Activated CD8-positive, alpha-beta memory T cell treated with anti-CD3 and anti-CD28 coated beads for 24 hours (primary cell): ENCODE measurements around the gene WDR62.
A peak's percentile ranks its signal among the peaks of the same experiment; 100 is the strongest.
"Not testable (repeated sequence)": the region's sequence is repeated elsewhere in the genome, so short reads cannot be mapped to it uniquely, and the experiment has no call there.

ENCODE experiments used
- DNase-seq: peaks from one replicate; pipeline ENCODE4 v3.0.0-alpha.2; 2020

Gene WDR62

DNA sequence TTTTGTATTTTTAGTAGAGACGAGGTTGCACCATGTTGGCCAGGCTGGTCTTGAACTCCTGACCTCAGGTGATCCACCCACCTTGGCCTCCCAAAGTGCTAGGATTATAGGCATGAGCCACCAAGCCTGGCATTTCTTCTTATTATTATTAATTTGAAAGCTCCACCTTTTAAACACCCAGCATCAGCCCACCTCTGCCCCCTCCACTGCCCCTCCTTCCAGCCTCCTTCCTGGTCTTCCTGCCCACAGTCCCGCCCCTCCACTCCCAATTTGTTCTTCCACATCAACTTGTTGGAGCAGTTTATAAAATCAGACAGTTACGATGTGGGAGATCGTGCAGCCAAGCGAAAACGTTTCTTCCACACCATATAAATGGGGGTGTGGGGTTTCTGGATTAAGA is 14.2 kb upstream of the WDR62 start:
- DNase-seq: no peak

DNA sequence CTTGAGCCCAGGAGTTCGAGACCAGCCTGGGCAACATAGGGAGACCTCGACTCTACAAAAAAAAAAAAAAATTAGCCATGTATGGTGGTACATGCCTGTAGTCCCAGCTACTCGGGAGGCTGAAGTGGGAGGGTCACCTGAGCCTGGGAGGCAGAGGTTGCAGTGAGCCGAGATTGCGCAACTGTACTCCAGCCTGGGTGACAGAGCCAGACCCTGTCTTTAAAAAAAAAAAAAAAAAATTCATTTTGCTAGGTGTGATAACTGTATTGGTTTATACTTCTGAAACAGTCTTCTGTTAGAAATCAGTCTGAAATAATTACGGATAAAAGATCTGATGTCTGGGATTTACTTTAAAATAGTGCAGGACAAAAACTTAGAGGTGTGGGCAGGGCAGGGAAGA is 13.6 kb upstream of the WDR62 start:
- not testable (repeated sequence) for DNase-seq

GRCh38 chr19:36041831-36042230 is 12.9 kb upstream of the WDR62 start:
- no peak for DNase-seq

DNA sequence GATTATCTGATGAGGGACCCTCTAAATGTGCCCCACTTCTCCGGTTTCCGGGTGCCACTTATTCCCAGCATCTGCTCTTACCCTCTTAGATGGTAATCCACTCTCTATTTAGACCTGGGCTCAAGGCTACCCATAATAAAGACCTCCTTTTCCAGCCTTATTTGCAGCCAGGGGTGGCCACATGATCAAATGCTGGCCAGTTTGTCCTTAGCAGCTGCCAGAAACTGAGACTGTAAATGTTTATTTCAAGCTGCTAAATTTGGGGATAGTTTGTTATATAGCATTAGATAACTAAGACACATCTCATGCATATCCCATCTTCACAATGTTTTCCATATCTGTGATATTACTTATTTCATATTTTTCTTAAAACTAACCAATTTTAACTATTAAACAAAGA is 10.7 kb upstream of the WDR62 start:
- no peak for DNase-seq

DNA sequence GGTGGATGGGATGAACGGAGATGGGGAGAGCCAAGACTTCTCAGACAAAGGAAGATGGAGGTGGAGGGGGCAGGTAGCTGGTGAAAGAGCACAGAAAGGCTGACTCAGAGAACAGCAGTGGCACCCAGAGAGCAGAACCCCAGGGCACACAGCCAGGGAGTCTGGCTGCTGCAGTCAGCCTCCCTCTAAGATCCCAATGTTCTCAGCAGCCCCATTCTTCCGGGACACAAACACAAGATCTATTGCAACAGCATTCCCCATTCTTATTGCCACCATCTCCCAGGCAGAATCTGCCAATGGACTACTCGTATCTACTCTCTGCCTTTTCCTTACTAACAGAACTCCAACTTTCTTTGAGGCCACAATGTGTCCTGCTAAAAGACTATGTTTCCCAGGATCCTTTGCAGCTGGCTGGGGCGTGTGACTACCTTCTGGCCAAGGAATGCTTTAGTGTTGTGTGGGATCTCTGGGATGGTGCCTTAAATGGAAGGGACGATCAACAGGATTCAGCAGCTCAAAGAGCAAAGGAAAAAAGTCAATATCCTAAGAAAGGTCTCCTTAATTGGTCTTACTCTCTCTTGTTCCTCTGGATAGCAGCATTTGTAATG is 8.2 kb upstream of the WDR62 start:
- DNase-seq: no peak

GRCh38 chr19:36047835-36048234 is 6.9 kb upstream of the WDR62 start:
- DNase-seq: no peak

- DNase-seq: no peak
Measured at GRCh38 chr19:36049080-36049698, 5.5 kb upstream of the WDR62 start.

DNA sequence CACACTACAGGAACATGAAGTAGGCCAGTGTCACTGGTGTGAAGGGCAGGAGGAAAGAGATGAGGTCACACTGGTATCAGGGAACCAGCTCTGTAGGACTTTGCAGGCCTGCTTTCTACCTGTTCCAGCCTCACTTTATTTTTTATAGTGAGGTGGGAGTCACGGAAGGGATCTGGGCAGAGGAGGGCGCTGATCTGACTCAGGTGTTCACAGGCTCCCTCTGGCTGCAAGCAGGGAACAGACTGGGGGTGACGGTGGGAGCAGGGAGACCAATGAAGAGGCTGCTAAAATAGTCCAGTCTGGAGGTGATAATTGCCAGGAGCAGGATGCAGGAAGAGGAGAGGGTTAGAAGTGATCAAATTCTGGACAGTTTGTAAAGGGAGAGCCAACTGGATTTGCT is 3.5 kb upstream of the WDR62 start:
- no peak for DNase-seq

DNA sequence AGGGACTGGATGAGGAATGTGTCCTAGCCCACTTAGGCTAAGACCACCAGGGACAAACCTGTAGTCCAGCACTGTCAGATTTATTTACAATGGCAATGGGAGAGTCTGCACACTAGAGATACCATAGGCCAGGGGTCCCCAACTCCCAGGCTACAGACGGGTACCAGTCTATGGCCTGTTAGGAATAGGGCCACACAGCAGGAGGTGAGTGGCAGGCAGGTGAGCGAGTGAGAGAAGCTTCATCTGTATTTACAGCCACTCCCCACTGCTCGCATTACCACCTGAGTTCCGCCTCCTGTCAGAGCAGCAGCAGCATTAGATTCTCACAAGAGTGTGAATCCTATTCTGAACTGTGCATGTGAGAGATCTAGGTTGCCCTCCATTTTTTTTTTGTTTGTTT is 3.1 kb upstream of the WDR62 start:
- no peak for DNase-seq

DNA sequence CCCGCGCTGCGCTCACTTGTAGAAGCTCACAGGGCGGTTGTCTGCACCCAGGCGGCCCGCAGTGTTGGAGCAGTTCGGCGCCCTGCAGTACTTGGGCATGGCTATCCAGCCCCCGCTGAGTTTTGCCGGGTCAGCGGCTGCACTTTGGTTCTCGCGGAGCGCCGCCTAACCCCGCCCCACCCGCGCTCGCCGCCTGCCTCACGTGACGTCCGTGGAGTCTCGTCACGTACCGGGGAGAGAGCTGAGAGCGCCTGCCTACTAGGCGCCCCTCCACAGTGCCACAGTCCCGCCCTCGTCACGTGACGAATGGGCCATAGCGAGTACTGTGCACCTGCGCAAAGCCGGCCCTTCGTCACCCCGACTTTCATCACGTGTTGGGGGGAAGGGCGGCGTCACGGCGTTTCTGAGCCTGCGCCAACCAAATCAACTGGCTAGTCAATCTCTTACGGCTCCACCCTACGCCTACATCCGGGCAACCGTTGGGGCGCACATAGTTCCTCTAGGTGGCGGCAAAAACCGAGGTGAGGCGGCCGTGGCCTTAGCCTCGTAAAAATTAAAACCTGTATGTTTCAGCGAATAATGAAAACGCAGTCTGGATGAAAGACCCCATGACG is 471 bp upstream of the WDR62 start, which contains the start of gene THAP8:
TSS of gene THAP8 (minus strand) at position 167 of the 614 bp plus-strand sequence. CDS start at position 99, 68 bp downstream.
- peak; percentile 99 for DNase-seq

GRCh38 chr19:36058481-36059179 is 3.9 kb downstream of the WDR62 start:
- no peak for DNase-seq

- DNase-seq: no peak
Measured at GRCh38 chr19:36059180-36059910, 4.6 kb downstream of the WDR62 start.

- no peak for DNase-seq
Measured at GRCh38 chr19:36060430-36060829, 5.7 kb downstream of the WDR62 start.

GRCh38 chr19:36061367-36061766 is 6.7 kb downstream of the WDR62 start:
- no peak for DNase-seq

DNA sequence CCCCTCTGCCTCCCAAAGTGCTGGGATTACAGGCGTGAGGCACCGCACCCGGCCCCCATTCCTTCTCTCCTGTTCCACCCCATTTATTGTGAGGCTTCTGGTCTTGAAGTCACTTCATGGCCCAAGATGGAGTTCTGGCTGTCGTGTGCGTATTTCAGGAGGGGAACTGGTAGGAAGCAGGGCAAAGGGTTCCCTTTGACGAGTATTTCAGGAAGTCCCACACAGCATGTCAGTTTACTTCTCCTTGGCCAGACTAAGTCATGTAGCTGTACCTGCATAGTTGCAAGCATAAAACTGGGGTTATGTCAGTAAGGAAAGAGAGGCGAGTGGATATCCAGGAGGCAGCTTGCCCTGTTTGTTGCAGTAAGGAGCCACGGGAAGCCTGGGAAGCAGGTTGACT is 10.1 kb downstream of the WDR62 start:
- no peak for DNase-seq

DNA sequence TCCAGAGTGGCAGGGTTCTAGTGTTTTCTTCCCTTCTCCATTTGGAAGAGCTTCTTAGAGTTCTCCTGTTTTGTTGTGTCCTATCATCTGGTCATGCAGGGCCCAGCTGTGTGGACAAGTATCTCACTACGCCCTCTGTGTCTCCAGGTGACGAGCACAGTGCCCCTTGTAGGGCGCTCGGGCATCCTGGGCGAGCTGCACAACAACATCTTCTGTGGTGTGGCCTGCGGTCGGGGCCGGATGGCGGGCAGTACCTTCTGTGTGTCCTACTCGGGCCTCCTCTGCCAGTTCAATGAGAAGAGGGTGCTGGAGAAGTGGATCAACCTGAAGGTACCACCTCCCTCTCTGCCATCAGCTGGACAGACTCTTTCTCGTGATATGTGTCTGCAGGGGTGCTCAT is 13.0 kb downstream of the WDR62 start:
- no peak for DNase-seq

DNA sequence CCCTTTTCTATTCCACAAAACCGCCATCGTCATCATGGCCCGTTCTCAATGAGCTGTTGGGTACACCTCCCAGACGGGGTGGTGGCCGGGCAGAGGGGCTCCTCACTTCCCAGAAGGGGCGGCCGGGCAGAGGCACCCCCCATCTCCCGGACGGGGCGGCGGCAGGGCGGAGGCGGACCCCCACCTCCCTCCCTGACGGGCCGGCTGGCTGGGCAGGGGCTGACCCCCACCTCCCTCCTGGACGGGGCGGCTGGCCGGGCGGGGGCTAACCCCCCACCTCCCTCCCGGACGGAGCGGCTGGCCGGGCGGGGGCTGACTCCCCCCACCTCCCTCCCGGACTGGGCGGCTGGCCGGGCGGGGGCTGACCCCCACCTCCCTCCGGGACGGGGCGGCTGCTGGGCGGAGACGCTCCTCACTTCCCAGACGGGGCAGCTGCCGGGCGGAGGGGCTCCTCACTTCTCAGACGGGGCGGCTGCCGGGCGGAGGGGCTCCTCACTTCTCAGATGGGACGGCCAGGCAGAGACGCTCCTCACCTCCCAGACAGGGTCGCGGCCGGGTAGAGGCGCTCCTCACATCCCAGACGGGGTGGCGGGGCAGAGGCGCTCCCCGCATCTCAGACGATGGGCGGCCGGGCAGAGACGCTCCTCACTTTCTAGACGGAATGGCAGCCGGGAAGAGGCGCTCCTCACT is 14.3 kb downstream of the WDR62 start:
- DNase-seq: not testable (repeated sequence)

DNA sequence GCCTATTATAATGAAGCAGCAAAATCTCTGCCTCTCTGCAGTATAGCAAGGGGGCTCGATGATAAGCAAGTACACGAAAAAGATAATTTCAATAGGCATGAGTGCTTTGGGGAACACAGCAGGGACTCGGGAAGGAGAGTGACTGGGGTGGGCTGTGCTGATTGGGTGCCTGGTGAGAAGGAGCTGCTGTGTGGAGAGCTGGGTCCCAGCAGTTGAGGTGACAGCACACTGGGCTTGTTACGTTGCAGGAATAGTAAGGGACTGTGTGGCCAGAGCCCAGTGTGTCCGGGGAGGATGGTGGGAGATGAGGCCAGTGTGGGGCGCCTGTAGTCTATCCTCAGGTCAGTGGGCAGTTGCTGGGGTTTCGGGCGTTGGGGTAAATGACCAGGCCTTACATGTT is 17.4 kb downstream of the WDR62 start:
- no peak for DNase-seq

- DNase-seq: no peak
Measured at GRCh38 chr19:36073121-36073876, 18.6 kb downstream of the WDR62 start.

- no peak for DNase-seq
Measured at GRCh38 chr19:36079389-36079945, 24.8 kb downstream of the WDR62 start.

DNA sequence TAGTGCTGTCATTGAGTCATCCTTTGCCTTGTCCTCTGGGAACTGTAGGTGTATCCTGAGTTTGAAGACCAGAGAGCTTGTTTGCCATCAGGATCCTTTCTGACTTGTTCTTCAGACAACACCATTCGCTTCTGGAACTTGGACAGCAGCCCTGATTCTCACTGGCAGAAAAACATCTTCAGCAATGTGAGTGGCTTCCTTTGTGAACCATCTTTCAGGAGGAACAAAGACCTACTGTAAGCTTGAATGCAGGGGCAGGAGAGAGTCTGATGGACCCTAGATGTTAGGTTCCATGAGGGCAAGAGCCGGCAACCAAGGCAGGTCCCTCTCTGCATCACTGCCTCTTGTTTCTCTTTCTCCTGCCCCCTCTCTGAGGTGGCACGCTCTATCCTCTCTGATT is 26.7 kb downstream of the WDR62 start:
- no peak for DNase-seq
